GM19395 (cell line): ENCODE measurements around the gene CLEC2D.
A peak's percentile ranks its signal among the peaks of the same experiment; 100 is the strongest.
"Not testable (repeated sequence)": the region's sequence is repeated elsewhere in the genome, so short reads cannot be mapped to it uniquely, and the experiment has no call there.

ENCODE experiments used
- ATAC-seq: cut with Tn5 transposase; IDR thresholded peaks from one replicate; pipeline ENCODE4 v1.9.1; 2021; ENCODE audit warnings: mild to moderate bottlenecking, moderate library complexity; ENCODE audit not compliant: unreplicated experiment

The CLEC2D gene

GRCh38 chr12:9725213-9725870 lies 55.8 kb downstream of the CLEC2D start:
- ATAC-seq: no peak

DNA sequence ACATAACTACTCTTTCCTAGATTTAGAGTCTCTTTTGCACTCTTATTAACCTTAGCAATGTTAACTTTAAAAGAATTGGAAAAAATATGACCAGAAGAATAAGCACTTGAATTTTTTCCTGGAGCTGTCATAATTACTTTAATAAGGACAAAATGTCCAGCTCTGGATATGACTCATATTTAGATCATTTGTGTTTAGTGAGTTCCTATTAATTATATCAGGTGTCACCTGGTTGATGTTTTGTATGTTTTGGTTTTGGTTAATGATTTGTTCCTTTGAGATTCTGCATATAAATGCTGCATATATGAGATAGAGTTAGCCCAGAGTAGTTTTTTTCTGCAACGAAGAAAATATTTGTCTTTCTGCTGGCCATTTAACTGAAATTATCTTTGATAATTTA lies 58.3 kb downstream of the CLEC2D start:
- no peak for ATAC-seq

DNA sequence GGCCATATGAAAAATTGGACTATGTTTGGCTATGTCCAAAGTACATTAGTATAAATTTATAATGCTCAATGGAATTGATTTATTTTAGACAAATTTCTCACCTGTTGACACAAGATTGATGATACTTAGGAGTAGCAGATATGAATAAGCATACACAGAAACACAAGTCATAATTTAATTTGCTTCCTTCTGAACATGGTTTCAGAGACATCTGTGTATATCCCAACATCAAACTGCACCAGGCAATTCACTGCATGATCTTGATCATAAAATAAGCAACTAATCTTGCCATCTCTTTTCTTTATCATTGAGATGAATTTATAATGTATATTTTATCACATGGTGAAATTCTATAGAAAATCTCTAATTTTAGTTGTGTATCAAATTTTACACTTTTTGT lies 59.6 kb downstream of the CLEC2D start:
- no peak for ATAC-seq

GRCh38 chr12:9730011-9730410 lies 60.5 kb downstream of the CLEC2D start:
- no peak for ATAC-seq

DNA sequence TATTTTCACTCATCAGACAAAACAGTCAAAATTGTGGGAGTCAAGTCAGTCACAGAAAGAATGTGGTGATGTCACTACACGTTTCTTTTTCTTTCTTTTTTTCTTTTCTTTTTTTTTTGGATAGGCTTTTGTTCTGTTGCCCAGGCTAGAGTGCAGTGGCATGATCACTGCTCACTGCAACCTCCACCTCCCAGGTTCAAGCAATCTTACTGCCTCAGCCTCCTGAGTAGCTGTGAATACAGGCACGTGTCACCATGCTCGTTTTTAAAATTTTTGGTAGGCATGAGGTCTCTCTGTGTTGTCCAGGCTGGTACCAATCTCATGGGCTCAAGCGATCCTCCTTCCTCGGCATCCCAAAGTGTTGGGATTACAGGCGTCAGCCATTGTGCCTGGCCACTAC lies 61.1 kb downstream of the CLEC2D start:
- no peak for ATAC-seq

- no peak for ATAC-seq
Observed at GRCh38 chr12:9731393-9731792, 61.9 kb downstream of the CLEC2D start.

- ATAC-seq: peak; percentile 51
Observed at GRCh38 chr12:9731797-9732196, 62.3 kb downstream of the CLEC2D start.

GRCh38 chr12:9732921-9733461 lies 63.5 kb downstream of the CLEC2D start, which contains the start of gene CLECL1:
TSS of gene CLECL1 (minus strand) at chr12:9733097.
- ATAC-seq: peak; percentile 47

DNA sequence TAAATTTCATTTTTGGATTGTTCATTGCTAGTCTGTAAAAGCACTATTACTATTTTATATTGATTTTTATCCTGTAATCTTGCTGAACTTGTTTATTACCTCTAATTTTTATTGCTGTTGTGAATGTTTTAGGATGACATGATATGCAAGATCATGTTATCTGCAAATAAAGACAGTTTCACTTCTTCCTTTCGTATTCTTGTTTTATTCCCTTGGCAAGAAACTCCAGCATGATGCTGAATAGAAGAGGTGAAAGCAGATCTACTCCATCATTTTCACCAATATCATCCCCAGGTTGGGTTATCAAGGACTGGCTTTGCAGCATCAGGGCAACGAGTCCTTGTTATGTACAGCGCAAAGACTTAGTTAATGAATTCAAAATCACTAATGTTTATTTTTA lies 66.1 kb downstream of the CLEC2D start:
- ATAC-seq: no peak

DNA sequence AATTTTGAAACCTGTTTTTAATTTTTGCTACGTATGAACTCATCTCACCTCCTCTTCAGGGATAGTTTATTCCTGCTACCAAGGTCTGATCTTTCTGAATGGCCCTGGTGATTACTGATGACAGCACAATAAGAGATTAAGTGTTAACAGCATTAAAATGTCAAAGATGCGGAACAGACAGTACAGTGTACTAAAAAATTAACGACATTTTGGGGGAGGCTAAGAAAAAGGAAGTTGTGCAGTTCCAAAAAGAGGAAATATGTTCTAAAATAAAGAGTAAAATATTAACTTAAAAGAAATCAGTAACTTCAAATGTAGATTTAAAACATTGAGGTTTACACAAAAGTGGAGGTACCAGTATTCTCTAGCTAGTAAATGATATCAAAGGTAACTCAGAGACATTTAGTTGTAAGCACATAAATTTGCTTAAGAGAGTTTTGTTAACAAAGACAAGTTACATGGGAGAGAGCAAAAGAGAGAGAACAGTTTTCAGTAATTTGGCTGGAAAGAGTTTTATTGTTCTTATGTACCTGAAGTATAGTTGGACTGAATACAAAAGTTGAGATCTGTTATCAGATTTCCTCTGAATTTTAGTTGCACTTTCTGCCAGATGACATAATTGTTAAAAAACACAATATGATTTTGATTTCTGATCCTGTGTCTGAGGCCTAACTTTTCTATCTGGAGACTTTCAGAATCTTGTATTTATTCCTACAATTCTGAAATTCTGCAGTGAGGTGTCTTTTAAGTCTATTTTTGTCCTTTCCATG lies 67.6 kb downstream of the CLEC2D start:
- no peak for ATAC-seq

- not testable (repeated sequence) for ATAC-seq
Observed at GRCh38 chr12:9738905-9739304, 69.4 kb downstream of the CLEC2D start.

GRCh38 chr12:9739404-9740105 lies 70.0 kb downstream of the CLEC2D start:
- ATAC-seq: not testable (repeated sequence)

DNA sequence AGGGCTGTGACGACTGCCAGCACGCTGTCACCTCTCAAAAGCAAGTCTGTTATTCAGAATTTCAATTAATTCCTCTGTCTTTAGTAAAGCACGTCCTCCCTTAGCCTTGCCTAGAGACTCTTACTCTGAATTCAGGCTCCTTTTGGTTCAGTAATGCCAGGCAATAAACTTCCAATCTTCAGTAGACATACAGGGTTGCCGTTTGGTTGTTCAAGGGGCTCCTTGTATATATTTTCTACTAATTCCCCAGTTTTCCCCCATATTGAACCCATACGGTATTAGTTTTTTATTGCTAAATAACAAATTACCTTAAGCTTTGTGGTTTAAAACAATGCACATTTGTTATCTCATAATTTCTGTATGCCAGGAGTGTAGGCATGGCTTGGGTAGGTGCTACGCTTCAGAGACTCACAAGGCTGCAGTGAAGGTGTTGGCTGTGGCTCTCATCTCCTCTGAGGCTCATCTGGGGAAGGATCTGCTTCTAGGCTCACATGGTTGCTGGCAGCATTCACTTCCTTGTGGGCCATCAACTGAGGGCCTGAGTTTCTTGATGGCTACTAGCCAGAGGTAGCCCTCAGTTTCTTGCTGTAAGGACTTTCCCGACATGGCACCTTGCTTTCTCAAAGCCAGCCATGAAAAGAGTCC lies 70.7 kb downstream of the CLEC2D start:
- no peak for ATAC-seq

DNA sequence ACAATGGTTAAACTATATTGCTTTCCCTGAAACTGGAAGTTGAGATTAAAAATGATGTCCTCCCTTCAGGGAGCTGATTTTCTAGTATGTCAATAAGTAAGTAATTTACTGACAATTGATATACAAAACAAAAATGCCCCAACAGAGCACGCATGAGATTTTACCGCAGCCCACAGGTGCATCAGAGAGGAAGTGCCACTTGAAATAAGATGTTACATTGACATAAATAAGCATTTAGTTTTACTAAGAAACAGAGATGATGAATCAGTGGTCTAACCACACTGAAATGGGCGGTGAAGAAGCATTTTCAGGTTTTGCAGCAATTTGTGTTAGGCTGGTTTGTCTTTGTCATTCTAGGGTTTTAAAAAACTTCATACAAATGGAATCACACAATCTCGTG lies 72.2 kb downstream of the CLEC2D start:
- ATAC-seq: peak; percentile 77

DNA sequence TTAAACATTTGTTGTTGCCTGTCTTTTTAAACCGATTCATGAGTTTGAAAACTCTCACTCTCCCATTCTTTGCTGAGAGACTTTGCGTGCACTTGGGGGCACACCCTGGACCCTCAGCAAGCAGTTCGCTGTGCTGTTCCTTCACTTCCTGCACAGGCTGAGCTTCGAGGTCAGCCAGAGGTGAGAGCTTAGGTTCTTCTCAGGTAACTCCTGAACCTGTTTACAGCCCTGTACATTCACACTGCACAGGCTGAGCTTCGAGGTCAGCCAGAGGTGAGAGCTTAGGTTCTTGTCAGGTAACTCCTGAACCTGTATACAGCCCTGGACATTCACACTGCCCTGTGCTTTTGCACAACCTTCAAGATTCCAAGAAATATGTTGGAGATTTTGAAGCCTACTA lies 73.1 kb downstream of the CLEC2D start:
- ATAC-seq: no peak

GRCh38 chr12:9745199-9745598 lies 75.7 kb downstream of the CLEC2D start:
- no peak for ATAC-seq
